Body of pancreas (tissue), 4 donors: ENCODE data around the gene UBA3.

ENCODE experiments used
- CTCF ChIP-seq, 7 experiments: fragments of 450-650 bp in 4 of 7; fragments of 200-600 bp in 3 of 7; sonication (generic) in 3 of 7; IDR thresholded peaks; one replicate each; pipeline ENCODE4 v1.5.1; 2016 to 2019; ENCODE audit warnings: antibody characterized with exemption in 7 of 7
- POLR2A ChIP-seq, 3 donors: fragments of 450-650 bp; IDR thresholded peaks; one replicate each; pipeline ENCODE4 v1.6.1; 2016; ENCODE audit warnings: antibody characterized with exemption in 3 of 3, mild to moderate bottlenecking in 2 of 3

- TF ChIP-seq CTCF (IDR thresholded peaks at IDR 0.05) (no peak), POLR2A (IDR thresholded peaks at IDR 0.05) (no peak)
Measured at GRCh38 chr3:69020857-69021256, 59.3 kb downstream of the UBA3 start.
